CD4-positive, alpha-beta T cell treated with Interleukin-10 for 1 hour (primary cell): Measurements from ENCODE around the gene RIC1.
"Not testable (repeated sequence)": the region's sequence is repeated elsewhere in the genome, so short reads cannot be mapped to it uniquely, and the experiment has no call there.

Experiments used
- DNase-seq: peaks from one replicate; pipeline ENCODE4 v3.0.0-alpha.2; 2020

Gene RIC1

DNA sequence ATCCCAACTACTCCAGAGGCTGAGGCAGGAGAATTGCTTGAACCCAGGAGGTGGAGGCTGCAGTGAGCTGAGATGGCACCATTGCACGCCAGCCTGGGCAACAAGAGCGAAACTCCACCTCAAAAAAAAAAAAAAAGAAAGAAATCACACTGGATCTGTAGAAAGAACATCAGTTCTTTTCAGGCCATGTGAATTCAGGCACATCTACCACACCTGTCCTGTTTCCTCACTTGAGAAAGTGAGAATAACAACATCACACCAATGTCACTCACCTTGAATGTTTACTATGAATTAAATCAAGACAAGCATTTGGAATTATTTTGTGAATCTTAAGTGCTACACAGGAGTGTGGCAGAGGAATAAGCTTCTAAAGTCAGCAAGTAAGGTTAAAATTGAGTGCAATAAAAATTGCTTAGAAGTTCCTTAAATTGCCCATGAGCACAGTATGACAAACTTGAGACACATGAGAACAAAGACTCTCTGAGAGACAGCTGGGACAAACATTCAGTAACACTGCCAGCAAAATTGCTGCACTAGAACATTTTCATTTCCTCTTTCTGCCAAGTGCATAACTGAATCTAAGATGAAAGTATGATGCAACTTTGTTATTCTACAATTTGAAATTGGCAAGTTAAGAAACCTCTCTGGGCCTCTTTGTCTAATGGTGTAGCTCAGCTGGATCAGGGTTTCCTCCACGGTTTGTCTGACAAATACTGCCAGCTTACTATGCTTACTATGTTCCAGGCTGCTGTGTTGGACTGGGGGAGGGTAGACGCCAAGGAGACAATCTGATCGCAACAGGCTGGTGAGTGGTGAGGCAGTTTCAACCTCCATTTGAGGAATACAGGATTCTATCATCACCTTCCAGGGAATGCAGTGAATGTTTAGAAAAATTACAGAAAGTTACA lies 1.9 kb upstream of the RIC1 start:
- peak; percentile 59 for DNase-seq

DNA sequence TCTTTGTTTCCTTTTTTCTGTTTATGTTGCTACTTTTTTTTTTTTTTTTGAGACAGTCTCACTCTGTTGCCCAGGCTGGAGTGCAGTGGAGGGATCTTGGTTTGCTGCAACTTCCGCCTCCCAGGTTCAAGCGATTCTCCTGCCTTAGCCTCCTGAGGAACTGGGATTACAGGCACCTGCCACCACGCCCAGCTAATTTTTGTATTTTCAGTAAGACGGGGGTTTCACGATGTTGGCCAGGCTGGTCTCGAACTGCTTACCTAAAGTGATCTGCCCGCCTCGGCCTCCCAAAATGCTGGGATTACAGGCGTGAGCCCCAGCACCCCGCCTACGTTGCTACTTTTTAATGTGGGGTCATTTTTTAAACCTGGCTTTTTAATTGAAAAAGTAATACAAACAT lies 1.2 kb upstream of the RIC1 start:
- peak; percentile 7 for DNase-seq

DNA sequence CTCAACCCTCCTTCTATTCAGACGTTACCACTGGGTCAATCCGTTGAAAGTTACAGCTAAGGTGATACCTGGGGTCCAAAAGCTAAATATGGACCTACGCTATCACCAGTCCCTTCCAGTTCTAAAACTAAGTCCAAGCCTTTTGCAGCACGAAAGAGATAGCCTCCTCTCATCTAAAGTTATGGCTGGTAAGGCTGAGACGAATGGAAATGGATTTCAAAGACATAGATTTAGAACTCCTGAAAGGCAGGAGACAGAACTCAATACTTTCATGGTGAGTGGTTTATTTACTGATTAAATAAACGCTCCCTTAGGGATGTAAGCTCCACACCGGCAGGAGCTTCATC lies 751 bp upstream of the RIC1 start:
- DNase-seq, result no peak

DNA sequence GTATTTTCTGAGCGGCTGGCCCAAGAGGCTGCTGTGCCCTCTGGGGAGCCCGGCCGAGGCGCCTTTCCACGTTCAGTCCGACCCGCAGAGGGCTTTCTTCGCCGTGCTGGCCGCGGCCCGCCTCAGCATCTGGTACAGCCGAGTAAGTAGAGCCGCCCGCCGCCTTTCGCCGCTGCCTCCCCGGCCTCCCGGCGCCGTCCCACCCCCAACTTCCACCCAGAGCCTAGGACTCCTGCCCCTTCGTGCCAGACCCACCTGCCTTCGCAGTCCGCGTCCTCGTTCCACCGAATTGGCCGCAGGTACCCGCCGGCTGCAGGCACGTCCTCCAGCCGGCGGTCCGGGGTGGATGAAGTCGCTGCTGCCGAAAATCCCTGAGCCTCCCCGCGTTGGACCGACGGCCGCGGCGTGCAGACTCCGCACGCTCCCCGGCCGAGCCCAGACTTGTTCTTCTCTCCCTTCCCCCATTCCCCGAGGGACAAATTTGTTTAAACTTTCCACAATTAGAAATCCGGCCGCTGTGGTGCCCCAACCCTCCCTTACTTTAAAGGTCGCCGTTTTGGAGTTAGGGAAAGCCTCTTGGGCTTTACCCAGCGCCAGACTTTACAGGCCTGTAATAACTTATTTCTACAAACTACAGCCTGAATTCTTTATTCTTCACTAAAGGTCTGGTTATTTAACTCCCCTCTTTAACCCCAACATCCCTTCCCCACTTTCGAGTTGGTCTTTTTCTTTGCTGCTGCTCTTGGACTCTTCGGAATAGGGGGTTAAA lies 589 bp downstream of the RIC1 start:
- peak; percentile 39 for DNase-seq

DNA sequence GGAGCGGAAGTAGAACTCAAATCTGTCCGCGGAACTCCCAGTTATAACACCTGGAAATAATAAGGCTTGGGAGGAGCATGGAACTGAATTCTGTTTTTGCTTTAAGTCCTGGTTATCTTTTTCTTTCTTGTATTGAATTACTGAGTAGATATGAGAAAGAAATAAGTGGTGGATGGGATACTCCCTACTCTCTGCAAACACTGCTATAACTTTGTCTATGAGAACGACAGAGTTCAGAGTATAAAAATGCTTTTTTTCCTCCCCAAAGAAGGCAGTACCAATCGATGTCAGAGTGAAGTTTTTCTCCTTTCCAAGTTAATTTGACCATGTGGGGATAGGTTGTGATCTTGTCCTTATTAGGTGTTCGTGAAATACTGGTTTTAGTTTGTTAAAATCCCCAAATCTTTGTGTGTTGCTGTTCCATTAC lies 1.2 kb downstream of the RIC1 start:
- peak; percentile 20 for DNase-seq

DNA sequence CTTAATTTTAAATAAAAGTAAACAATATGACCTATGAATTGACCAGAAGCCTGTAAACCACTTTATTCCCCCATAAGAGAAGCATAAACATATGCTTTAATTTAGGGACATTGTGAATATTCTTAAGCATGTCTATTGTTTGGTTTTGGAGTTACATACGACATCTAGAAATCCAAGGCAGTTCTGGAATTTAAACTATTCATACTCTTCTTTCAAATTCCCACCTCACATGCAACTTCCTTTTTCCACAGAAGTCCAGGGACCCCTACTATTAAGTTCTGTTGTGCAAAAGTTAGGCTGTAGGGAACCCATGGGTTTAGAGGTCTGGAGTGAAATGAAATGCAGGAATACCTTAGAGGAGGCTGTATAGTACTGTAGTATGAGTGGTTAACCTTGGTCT lies 2.1 kb downstream of the RIC1 start:
- DNase-seq, result no peak

DNA sequence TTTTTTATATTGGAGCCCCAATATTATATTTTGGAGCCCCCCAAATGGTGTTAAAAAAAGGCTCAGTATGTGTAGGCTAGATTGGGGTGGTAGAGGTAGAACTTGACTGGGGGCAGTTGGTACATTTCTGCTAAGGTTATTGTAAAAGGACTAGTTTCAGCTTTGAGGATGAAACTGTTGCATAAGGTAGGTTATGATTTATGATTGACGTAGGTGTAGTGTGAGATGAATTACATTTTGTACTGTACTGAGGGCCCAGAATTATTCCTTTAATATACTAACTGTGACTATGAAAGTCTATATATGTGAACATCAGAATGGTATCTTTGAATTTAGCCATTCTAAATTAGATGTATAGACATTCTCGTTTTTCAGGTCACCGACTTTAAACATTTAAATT lies 3.6 kb downstream of the RIC1 start:
- no peak for DNase-seq

DNA sequence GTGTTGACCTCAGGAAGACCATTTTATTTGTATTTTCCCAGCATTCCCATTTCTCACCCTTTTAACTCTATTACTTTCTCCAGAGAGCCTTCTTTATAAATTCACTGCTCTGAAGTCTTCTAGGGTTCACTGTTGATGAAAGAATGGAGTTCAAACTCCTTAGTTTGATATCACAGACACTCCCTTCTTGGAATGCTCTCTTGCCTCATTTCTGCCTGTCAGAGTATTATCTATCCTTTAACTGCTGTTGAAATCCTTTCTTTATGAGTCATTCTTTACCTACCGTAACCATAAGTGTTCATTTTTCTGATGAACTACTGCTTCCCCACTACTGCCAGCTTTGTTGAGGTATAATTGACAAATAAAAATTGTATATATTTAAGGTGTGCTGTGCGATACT lies 4.3 kb downstream of the RIC1 start:
- no peak for DNase-seq

DNA sequence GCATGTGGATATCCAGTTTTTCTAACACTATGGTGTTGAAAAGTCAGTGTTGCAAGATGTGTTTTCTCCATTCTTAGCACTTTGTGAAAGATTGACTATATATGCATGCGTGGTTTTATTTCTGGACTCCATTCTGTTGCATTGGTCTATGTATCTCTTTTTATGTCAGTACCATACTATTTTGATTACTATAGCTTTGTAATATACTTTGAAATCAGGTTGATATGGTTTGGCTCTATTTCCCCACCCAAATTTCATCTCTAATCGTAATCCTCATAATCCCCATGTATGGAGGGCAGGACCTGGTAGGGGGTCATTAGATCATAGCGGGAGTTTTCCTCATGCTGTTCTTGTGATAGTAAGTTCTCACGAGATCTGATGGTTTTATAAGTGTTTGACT lies 6.5 kb downstream of the RIC1 start:
- no peak for DNase-seq

DNA sequence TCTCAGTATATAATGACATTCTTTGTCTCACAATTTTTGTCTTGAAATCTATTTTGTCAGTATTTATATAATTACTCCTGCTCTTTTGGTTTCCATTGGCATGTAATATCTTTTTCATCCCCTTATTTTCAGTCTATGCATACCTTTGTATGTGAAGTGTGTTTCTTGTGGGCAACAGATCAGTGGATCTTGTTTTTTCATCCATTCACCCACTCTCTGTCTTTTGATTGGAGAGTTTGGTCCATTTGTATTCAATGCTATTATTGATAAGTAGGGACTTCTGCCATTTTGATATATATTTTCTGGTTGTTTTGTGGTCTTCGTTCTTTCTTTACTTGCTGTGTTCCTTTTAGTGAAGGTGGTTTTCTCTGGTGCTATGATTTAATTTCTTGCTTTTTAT lies 10.9 kb downstream of the RIC1 start:
- no peak for DNase-seq

DNA sequence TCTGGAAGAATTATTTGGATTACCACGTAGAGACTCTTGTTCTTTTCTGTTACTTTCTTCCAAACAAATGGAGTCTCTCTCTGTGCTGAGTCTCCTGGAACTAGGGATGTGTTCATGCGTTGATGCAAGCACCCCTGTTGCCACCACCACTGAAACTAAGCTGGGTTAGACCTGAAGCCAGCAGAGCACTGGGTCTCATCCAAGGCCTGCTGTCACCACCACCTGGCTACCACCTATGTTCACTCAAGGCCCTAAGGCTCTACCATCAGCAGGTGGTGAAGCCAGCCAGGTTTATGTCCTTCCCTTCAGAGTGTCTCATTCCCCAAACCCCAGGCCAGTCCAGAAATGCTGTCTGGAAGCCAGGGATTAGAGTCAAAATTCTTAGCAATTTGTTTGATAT lies 13.3 kb downstream of the RIC1 start:
- DNase-seq, result no peak

DNA sequence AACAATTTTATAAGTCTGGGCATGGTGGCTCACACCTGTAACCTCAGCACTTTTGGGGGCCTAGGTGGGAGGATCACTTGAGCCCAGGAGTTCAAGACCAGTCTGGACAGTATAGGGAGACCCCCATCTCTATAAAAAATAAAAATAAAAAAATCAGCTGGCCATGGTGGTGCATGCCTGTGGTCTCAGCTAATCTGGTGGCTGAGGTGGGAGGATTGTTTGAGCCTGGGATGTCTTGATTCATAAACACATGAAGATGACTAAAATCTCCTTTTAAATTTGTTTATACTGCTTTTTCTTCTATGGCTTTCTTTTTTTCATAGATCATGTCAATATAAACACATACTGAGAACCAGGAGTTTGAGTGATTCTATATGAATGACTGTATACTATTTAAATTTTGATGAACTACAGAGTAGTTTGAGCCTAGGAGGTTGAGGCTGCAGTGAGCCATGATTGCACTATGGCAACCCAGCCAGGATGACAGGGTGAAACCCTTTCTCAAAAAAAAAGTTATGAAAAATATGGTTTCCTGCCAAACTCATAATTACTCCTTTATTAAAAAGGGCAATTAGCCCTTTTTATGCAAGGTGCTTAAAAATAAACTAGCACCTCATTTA lies 14.2 kb downstream of the RIC1 start:
- DNase-seq, result no peak

DNA sequence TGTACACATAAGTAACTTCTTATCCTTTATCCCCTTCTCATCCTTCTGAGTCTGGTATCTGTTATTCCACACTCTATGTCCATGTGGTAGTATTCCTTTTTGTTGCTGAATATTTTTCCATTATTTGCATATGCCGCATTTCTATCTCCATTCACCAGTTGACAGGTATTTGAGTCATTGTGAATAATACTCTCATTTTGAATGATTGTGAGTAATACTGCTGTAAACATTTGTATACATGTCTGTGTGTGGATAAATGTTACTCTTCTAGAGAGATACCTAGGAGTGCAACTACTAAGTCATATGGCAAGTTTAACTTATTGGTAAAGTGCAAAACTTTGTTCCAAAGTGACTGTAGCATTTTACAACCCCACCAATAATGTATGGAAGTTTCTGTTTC lies 15.6 kb downstream of the RIC1 start:
- DNase-seq, result no peak

DNA sequence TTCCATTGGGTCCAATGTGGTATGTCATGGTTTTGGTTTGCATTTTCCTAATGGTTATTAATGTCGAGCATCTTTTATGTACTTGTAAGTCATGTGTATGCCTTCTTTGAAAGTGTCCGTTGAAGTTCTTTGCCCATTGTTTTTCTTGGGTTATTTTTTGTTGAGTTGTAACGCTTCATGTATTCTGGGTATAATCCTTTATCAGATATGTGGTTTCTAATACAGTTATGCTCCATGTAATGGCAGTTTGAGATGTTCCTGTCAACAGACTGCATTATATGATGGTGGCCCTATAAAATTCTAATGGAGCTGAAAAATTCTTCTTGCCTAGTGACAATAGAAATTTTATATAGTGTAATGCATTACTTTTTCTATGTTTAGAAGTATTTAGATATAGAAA lies 17.2 kb downstream of the RIC1 start:
- no peak for DNase-seq

DNA sequence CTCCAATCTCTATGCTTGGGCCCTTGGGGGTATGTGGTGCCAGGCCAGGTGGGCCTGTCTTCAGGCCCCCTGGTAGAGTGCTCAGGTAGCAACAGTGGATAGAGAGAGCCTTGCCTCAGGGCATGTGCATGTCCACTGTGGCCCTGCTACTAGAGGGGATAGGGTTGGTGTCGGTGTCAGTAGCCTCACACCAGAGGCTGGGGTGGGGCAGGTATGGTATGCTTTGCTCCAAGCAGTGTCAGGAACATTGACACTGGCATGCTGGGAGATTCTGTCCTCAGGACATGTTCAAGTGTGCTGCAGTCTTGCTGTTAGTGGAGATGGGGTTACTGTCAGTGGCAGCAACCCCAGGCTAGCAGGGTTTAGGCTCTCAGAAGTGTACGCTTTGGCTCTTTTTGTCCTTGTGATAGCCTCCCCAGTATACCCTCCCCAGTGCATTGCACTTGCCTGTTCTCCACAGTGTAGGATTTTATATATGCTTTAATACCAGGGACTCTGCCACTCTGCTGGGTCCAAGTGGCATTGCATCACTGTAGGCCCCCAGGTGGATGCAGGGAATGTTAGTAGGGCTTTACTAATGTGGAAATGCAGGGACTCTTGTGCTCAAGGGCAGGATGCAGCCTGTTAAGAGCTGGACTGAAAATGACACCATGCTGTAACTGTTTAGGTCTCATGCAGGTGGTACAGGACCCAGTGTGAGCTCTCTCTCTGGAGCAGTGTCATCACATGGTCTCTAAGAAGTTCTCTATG lies 21.6 kb downstream of the RIC1 start:
- no peak for DNase-seq

DNA sequence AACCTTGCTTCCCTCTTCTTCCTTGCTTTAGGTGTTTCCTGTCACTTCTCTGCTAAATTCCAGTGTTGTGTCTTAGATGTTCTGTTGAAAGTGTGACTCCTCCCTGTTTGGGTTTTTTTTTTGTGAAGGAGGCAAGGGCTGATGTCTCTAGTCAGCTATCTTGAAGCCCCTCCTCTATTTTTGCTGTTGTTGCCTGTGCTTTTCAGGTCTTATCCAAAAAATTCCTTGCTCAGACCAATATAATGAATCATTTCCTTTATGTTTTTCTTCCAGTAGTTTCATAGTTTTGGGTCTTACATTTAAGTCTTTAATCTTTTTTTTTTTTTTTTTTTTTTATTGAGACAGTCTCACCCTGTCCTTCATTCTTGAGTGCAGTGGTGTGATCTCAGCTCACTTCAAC lies 22.3 kb downstream of the RIC1 start:
- DNase-seq, result no peak

DNA sequence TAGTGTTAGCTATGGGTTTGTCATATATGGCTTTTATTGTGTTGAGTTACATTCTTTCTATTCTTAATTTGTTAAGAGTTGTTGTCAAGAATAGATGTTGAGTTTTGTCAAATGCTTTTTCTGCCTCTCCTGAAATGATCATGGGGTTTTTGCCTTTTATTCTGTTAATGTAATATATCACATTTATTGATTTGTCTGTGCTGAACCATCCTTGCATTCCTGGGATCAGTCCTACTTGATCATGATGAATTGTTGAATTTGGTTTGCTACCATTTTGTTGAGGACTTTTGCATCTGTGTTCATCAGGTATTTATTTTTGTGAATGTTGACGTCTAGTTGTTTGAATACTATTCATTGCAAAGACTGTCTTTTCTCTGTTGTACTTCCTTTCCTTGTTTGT lies 23.9 kb downstream of the RIC1 start:
- DNase-seq, result no peak

DNA sequence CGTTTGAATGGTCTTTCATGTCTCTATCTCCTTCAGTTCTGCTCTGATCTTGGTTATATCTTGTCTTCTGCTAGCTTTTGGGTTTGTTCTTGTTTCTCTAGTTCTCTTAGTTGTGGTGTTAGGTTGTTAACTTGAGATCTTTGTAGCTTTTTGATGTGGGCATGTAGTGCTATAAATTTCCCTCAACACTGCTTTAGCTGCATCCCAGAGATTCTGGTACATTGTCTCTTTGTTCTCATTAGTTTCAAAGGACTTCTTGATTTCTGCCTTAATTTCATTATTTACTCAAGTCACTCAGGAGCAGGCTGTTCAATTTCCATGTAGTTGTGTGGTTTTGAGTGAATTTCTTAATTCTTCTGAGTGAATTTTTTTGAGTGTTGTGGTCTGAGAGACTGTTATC lies 33.9 kb downstream of the RIC1 start:
- DNase-seq, result not testable (repeated sequence)

DNA sequence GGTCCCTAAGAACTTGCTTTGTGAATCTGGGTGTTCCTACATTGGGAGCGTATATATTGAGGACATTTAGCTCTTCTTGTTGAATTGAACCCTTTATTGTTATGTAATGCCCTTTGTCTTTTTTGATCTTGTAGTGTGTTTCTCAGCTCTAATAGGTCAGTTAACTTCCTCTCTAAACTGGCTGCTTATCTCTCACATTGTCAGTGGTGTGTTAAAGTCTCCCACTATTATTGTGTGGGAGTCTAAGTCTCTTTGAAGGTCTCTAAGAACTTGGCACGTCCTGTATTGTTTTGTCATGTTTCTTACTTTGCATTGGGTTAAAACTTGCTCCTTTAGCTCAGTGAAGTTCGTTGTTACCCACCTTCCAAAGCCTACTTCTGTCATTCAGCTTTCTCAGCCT lies 36.2 kb downstream of the RIC1 start:
- DNase-seq, result no peak

DNA sequence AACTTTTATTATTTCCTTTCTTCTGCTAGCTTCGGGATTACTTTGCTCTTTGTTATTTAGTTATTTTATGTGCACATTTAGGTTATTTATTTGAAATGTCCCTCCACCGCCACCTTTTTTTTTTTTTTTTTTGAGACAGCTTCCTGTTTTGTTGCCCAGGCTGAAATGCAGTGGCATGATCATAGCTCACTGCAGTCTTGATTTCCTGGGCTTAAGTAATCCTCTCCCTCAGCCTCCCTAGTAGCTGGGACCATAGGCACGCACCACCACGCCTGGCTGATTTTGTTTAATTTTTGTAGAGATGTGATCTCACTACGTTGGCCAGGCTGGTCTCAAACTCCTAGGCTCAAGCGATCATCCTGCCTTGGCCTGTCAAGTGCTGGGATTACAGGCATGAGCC lies 38.5 kb downstream of the RIC1 start:
- DNase-seq, result no peak

DNA sequence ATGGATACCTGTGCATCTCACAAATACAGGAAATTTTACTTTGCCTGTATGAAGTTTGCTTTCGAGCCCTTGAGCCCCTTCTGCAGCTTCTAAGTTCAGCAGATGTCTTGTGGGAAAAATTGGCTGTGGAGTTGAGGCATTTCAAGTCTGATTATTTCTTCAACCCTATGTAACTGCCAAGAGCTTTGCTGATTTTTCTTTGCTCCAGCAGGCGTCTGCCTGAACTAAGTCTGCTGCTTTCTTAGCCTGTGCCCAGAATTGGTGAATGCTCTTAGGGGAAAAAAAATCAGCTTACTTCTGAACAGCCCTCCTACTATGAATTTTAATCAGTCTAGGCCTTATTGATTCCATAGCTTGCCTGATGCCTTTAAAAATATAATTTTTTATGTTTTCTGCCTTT lies 41.2 kb downstream of the RIC1 start:
- DNase-seq, result no peak

DNA sequence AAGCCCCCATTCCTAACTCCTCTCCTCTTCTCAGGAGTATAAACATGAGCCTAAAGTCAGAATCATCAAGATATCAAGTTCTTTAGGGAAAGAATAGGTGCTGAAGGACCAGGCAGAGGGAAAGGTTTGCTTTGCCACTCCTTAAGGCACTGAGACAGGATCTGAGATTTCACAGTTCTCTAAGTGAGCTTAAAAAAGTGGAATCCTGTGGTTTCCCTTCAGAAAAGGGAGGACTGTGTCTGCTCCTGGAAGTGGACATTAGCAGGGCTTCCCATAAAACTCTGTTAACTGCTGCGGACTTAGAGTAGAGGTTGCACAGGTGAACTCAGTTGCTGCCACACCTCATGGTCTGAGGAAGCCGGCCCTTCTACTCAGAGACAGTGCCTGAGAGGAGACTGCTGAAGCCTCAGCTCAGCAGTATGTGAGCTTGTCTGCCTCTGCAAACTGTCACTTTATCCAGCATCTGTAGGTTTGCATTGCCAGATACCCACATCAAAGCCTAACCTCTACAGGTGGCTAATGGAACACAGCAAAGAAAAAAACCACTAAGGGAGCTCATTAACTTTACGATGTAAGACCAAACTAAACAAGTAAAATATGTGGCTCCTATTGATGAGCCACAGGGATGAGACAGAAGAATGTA lies 42.9 kb downstream of the RIC1 start:
- DNase-seq, result peak; percentile 55

DNA sequence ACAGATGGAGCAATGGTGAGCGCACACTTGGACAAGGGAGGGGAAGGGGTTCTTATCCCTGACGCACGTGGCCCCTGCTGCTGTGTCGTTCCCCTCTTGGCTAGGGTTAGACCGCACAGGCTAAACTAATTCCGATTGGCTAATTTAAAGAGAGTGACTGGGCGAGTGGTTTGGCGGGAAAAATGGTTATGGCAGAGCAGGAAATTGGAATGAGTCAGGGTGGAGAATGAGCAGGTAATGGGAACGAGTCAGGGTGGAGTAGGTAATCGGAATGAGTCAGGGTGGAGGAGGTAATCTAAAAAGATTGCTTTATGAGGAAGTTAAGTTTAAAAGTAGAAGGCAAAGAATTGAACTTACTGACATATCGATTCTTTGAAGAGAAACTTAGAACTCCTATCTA lies 46.1 kb downstream of the RIC1 start:
- not testable (repeated sequence) for DNase-seq
